Measurements from ENCODE around the gene PAFAH2. TPM values are rescaled to one million over a fixed set of nuclear protein-coding genes. Genes with fewer than 3 reads are reported as not detected.

PAFAH2 gene
- total and polyA plus RNA-seq, 2 of the 13 experiments (the other 11 are each of a cell fraction or from before 2014, with no cell fraction given): 6.9 to 9.4 TPM

DNA sequence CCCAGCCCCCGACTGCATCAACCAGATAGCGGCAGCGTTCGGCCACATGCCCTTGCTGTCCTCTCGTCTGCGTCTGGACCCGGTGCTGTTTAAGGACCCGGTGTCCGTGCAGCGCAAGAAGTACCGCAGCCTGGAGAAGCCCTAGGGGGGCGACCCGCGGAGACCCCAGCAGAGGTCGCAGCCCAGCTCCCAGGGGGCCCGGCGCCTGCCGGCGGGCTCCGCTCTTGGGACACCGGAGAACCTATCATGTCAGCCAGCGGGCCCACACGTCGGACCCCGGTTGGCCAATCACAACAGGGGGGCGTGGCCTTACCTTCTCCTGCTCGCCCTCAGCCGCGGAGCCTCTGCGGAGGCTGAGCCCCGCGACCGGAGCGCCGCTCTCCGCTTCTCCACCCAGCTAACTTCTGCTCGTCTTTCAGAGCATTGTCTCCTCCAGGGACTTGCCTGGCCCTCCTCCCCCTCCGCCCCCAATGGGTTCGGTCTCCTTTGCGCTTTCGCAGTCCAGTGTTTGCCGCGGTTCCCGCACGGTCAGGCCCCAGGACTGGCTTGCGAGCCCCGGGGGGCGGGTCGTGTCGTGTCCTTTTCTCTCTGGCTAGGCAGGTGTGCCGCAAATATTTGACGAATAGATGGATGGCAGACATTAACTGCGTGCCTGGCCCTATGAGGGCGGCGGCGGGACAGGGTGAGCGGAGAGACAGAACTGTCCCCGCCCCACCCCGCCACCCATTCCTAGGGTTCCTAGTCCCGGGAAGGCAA lies 37.5 kb upstream of the PAFAH2 start (continued):
- TF ChIP-seq IKZF1 (IDR thresholded peaks at IDR 0.05) (no peak), ZIK1 (CRISPR knock-in tag; IDR thresholded peaks at IDR 0.05; ENCODE audit: borderline replicate concordance, low read depth) (0 out of 2 replicates have a peak, but pooled peaks have one; percentile 0), KLF13 (CRISPR knock-in tag; IDR thresholded peaks at IDR 0.05) (no peak), ZBTB39 (CRISPR knock-in tag; IDR thresholded peaks at IDR 0.05) (no peak), MAFK (conservative IDR thresholded peaks at IDR 0.05 in 1 of 2, IDR thresholded peaks at IDR 0.05 in 1 of 2; ENCODE audit: low read length in 2 of 2) (no peak), NFKB2 (CRISPR knock-in tag; IDR thresholded peaks at IDR 0.05; ENCODE audit: borderline replicate concordance) (peak; percentile 63; the same call in 1 of the 2 replicates), EP300 (IDR thresholded peaks at IDR 0.05; ENCODE audit: low read depth in 2 of 2, low read length in 2 of 2) (no peak), EP300 (CRISPR knock-in tag; IDR thresholded peaks at IDR 0.05; ENCODE audit: borderline replicate concordance) (no peak), ZBTB21 (CRISPR knock-in tag; IDR thresholded peaks at IDR 0.05) (no peak), ZNF883 (CRISPR knock-in tag; IDR thresholded peaks at IDR 0.05; ENCODE audit: not compliant biosample characterization) (peak; percentile 31), CBX5 (CRISPR knock-in tag; IDR thresholded peaks at IDR 0.05; ENCODE audit: borderline replicate concordance) (no peak), HMG20A (CRISPR knock-in tag; IDR thresholded peaks at IDR 0.05; ENCODE audit: borderline replicate concordance) (no peak), CREM (IDR thresholded peaks at IDR 0.05) (peak; percentile 51), CREM (CRISPR knock-in tag; IDR thresholded peaks at IDR 0.05) (no peak), SMC3 (IDR thresholded peaks at IDR 0.05; ENCODE audit: low read length) (no peak), MATR3 (CRISPR knock-in tag; IDR thresholded peaks at IDR 0.05) (no peak), KDM2A (CRISPR knock-in tag; IDR thresholded peaks at IDR 0.05; ENCODE audit: borderline replicate concordance, low read depth) (peak; percentile 76; the same call in 1 of the 2 replicates)
- TF ChIP-seq, protein P1, sequence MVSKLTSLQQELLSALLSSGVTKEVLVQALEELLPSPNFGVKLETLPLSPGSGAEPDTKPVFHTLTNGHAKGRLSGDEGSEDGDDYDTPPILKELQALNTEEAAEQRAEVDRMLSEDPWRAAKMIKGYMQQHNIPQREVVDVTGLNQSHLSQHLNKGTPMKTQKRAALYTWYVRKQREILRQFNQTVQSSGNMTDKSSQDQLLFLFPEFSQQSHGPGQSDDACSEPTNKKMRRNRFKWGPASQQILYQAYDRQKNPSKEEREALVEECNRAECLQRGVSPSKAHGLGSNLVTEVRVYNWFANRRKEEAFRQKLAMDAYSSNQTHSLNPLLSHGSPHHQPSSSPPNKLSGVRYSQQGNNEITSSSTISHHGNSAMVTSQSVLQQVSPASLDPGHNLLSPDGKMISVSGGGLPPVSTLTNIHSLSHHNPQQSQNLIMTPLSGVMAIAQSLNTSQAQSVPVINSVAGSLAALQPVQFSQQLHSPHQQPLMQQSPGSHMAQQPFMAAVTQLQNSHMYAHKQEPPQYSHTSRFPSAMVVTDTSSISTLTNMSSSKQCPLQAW (CRISPR knock-in tag; IDR thresholded peaks at IDR 0.05): peak; percentile 42; the same call in 1 of the 2 replicates
- TF ChIP-seq, protein P2, sequence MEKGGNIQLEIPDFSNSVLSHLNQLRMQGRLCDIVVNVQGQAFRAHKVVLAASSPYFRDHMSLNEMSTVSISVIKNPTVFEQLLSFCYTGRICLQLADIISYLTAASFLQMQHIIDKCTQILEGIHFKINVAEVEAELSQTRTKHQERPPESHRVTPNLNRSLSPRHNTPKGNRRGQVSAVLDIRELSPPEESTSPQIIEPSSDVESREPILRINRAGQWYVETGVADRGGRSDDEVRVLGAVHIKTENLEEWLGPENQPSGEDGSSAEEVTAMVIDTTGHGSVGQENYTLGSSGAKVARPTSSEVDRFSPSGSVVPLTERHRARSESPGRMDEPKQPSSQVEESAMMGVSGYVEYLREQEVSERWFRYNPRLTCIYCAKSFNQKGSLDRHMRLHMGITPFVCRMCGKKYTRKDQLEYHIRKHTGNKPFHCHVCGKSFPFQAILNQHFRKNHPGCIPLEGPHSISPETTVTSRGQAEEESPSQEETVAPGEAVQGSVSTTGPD (CRISPR knock-in tag; IDR thresholded peaks at IDR 0.05): 0 out of 2 replicates have a peak, but pooled peaks have one; percentile 16
- TF ChIP-seq, protein P3, sequence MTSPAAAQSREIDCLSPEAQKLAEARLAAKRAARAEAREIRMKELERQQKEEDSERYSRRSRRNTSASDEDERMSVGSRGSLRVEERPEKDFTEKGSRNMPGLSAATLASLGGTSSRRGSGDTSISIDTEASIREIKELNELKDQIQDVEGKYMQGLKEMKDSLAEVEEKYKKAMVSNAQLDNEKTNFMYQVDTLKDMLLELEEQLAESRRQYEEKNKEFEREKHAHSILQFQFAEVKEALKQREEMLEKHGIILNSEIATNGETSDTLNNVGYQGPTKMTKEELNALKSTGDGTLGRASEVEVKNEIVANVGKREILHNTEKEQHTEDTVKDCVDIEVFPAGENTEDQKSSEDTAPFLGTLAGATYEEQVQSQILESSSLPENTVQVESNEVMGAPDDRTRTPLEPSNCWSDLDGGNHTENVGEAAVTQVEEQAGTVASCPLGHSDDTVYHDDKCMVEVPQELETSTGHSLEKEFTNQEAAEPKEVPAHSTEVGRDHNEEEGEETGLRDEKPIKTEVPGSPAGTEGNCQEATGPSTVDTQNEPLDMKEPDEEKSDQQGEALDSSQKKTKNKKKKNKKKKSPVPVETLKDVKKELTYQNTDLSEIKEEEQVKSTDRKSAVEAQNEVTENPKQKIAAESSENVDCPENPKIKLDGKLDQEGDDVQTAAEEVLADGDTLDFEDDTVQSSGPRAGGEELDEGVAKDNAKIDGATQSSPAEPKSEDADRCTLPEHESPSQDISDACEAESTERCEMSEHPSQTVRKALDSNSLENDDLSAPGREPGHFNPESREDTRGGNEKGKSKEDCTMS (CRISPR knock-in tag; conservative IDR thresholded peaks at IDR 0.05): no peak
